AG10803 (cell line): ENCODE results near the gene SLC24A1.

Experiments used
- DNase-seq: peaks from one replicate; pipeline ENCODE4 v3.0.0; 2010; ENCODE audit warnings: low read depth
- H3K4me3 ChIP-seq: 2 replicates; pipeline ENCODE4 v1.5.1; 2011; ENCODE audit warnings: mild to moderate bottlenecking, low read length, control low read depth
- CTCF ChIP-seq: conservative IDR thresholded peaks from 2 replicates; pipeline ENCODE4 v1.5.1; 2011; ENCODE audit warnings: mild to moderate bottlenecking, low read length, control low read depth, inconsistent platforms

SLC24A1 gene

GRCh38 chr15:65690173-65690572 lies 68.4 kb downstream of the SLC24A1 start:
- H3K4me3 ChIP-seq = no peak overlapping the region
- no peak for TF ChIP-seq CTCF
- no peak for DNase-seq

- DNase-seq = no peak
- no peak for TF ChIP-seq CTCF
- H3K4me3 ChIP-seq = no peak overlapping the region
These were observed 69.0 kb downstream of the SLC24A1 start for GRCh38 chr15:65690778-65691177.

- no peak for TF ChIP-seq CTCF
- H3K4me3 ChIP-seq = no peak overlapping the region
- no peak for DNase-seq
These were observed 73.3 kb downstream of the SLC24A1 start for GRCh38 chr15:65695081-65695480.
